ENCODE data around the gene GPHN.

DNA sequence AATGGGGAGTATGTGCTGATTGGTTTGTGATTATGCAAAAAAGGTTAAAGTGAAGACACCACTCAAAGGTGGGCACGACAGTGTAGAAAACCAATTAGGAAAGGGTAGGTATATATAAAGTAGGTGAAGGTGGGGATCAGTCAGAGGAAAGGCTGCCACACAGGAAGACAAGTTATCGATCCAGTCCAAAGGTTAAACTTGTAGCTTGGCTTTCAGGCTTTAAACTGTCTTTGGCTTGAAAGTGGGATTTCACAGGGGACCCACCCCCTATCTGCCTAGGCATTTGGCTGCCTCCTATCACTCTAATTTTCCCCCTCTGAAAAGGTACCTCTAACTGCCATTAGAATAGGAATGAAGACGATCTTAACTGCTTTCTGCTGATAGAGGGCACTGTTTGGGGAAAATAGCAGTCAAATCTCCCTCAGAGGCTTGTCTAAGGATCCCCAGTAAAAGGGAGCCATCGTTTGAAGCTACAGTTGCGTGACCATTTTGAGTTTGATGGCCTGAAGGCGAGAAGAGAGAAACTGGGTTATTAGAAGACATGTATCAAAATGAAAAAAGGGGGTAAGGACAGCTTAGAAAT lies 250.2 kb downstream of the GPHN start:
- TF ChIP-seq CTCF (IDR thresholded peaks at IDR 0.05): no peak
- no peak for TF ChIP-seq USF2 (IDR thresholded peaks at IDR 0.05; ENCODE audit: borderline replicate concordance, low read depth, low read length)
- TF ChIP-seq, protein P1, sequence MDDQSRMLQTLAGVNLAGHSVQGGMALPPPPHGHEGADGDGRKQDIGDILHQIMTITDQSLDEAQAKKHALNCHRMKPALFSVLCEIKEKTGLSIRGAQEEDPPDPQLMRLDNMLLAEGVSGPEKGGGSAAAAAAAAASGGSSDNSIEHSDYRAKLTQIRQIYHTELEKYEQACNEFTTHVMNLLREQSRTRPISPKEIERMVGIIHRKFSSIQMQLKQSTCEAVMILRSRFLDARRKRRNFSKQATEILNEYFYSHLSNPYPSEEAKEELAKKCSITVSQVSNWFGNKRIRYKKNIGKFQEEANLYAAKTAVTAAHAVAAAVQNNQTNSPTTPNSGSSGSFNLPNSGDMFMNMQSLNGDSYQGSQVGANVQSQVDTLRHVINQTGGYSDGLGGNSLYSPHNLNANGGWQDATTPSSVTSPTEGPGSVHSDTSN (IDR thresholded peaks at IDR 0.05): no peak
- no peak for TF ChIP-seq TAF1 (IDR thresholded peaks at IDR 0.05; ENCODE audit: borderline replicate concordance, low read depth, low read length)
- no peak for TF ChIP-seq RAD21 (IDR thresholded peaks at IDR 0.05; ENCODE audit: low read length)
- no peak for TF ChIP-seq MEF2A (IDR thresholded peaks at IDR 0.05; ENCODE audit: borderline replicate concordance, low read depth)

Data from SK-N-SH (cell line).